Measurements from ENCODE around the gene MPRIP. TPM values are rescaled to one million over a fixed set of nuclear protein-coding genes. Genes with fewer than 3 reads are reported as not detected.
"Not testable (repeated sequence)": the region's sequence is repeated elsewhere in the genome, so short reads cannot be mapped to it uniquely, and the experiment has no call there.

MPRIP gene
- total RNA-seq, 6 experiments from 2014 or later: 39.0 to 97.6 (median 76.7) TPM

GRCh38 chr17:17157041-17157440, 114.8 kb downstream of the MPRIP start:
- Histone ChIP-seq H3K9me3 (no peaks in the 10 kb centered on the region), H3K36me3 (peaks cover 6 to 67% (median 25%) of the 10 kb centered on the region in 4 donors), H3K27ac (no peak overlapping the region), H3K4me1 (peaks cover 0 to 29% (median 9%) of the 10 kb centered on the region in 4 donors), H3K4me3 (no peak overlapping the region), H3K27me3 (no peaks in the 10 kb centered on the region)
- ATAC-seq: no peak
- WGBS (ENCODE audit: insufficient coverage, low coverage, low lambda C conversion rate, missing lambda C conversion rate): 39% methylated on average over 2 of the region's 6 CpGs
- no peak for DNase-seq
- no peak for TF ChIP-seq POLR2A (IDR thresholded peaks at IDR 0.05)
- intact Hi-C loops (cut with DNase I): no loop called here

DNA sequence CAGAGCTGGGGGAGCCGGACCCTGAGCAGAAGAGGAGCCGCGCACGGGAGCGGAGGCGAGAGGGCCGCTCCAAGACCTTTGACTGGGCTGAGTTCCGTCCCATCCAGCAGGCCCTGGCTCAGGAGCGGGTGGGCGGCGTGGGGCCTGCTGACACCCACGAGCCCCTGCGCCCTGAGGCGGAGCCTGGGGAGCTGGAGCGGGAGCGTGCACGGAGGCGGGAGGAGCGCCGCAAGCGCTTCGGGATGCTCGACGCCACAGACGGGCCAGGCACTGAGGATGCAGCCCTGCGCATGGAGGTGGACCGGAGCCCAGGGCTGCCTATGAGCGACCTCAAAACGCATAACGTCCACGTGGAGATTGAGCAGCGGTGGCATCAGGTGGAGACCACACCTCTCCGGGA, 116.2 kb downstream of the MPRIP start:
- intact Hi-C loops (cut with DNase I); H3K4me3 ChIP-seq; ATAC-seq; DNase-seq; H3K9me3 ChIP-seq; H3K27ac ChIP-seq; H3K27me3 ChIP-seq: not testable (repeated sequence)
- 80% methylated on average over 2 of the region's 33 CpGs for WGBS (ENCODE audit: insufficient coverage, low coverage, low lambda C conversion rate, missing lambda C conversion rate)
- Histone ChIP-seq H3K4me1 (peaks cover 0 to 22% (median 8%) of the 10 kb centered on the region in 4 donors), H3K36me3 (peaks cover 6 to 80% (median 26%) of the 10 kb centered on the region in 4 donors)

GRCh38 chr17:17159571-17159970, 117.3 kb downstream of the MPRIP start:
- 92% methylated on average over 3 of the region's 4 CpGs for WGBS (ENCODE audit: insufficient coverage, low coverage, low lambda C conversion rate, missing lambda C conversion rate)
- ATAC-seq: no peak
- no peak for TF ChIP-seq CTCF (IDR thresholded peaks at IDR 0.05)
- TF ChIP-seq POLR2A (IDR thresholded peaks at IDR 0.05): no peak

DNA sequence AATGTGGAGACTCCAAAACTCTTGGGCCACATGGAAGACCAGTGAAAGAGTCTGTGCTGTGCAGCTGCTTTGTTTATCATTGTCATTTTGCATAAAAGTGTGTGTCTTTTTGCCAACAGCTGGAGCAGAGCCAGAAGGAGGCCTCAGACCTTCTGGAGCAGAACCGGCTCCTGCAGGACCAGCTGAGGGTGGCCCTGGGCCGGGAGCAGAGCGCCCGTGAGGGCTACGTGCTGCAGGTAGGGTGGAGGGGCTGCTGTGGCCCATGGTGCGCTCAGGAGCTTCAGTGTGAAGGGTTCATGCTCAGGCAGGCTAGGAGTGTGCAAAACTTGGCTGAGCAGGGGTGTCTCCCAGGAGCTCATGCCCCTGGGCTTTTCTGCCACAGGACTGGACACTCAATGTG, 118.9 kb downstream of the MPRIP start:
- Histone ChIP-seq H3K27ac (no peak overlapping the region), H3K9me3 (no peaks in the 10 kb centered on the region), H3K27me3 (no peaks in the 10 kb centered on the region), H3K4me1 (peaks cover 0 to 6% (median 2%) of the 10 kb centered on the region in 4 donors), H3K36me3 (peaks cover 6 to 82% (median 32%) of the 10 kb centered on the region in 4 donors), H3K4me3 (no peak overlapping the region)
- no CpG with 5 or more reads among the region's 6 CpGs for WGBS (ENCODE audit: insufficient coverage, low coverage, low lambda C conversion rate, missing lambda C conversion rate)
- intact Hi-C loops (cut with DNase I): no loop called here
- TF ChIP-seq POLR2A (IDR thresholded peaks at IDR 0.05): no peak
- TF ChIP-seq CTCF (IDR thresholded peaks at IDR 0.05): no peak
- DNase-seq: no peak
- ATAC-seq: no peak

More at GRCh38 chr17:17159571-17159970, 117.3 kb downstream of the MPRIP start:
- H3K27me3 ChIP-seq: no peaks in the 10 kb centered on the region
- peaks cover 0 to 22% (median 8%) of the 10 kb centered on the region in 4 donors for H3K4me1 ChIP-seq
- DNase-seq: no peak
- H3K4me3 ChIP-seq: no peak overlapping the region
- no peaks in the 10 kb centered on the region for H3K9me3 ChIP-seq
- intact Hi-C loops (cut with DNase I): no loop called here
- H3K27ac ChIP-seq: no peak overlapping the region
- H3K36me3 ChIP-seq: peaks cover 6 to 72% (median 28%) of the 10 kb centered on the region in 4 donors

DNA sequence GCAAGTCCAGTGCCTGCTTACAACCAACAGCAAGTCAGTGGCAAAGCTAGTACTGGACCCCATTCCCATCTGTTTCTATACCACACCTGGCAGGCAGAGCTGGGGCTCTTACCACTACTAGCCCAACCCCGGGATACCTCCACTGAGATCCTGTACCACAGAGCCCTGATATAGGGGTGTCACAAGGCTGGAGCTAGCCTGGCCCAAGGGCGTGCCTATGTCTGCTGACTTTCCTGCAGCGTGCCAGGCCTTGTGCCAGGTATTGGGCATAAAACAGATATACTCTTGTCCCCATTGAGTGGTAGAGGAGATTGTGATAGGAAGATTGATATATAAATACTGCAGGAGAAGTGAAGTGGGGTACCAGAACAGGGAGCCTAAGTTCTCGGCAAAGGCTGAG, 119.5 kb downstream of the MPRIP start:
- H3K27ac ChIP-seq: no peak overlapping the region
- ATAC-seq: no peak
- peaks cover 6 to 82% (median 31%) of the 10 kb centered on the region in 4 donors for H3K36me3 ChIP-seq
- DNase-seq: no peak
- H3K27me3 ChIP-seq: no peaks in the 10 kb centered on the region
- intact Hi-C loops (cut with DNase I): no loop called here
- WGBS (ENCODE audit: insufficient coverage, low coverage, low lambda C conversion rate, missing lambda C conversion rate): 90% methylated on average over 2 of the region's 4 CpGs
- no peaks in the 10 kb centered on the region for H3K9me3 ChIP-seq
- peaks cover 0 to under 1% (median 0%) of the 10 kb centered on the region in 4 donors for H3K4me1 ChIP-seq
- TF ChIP-seq POLR2A (IDR thresholded peaks at IDR 0.05) (no peak), CTCF (IDR thresholded peaks at IDR 0.05) (no peak)
- no peak overlapping the region for H3K4me3 ChIP-seq
